Hepatocyte (in vitro differentiated cells): ENCODE measurements around the gene ZC3H12D.

Experiments
- EZH2phosphoT487 ChIP-seq: fragments of 200-600 bp; sonication (generic); IDR thresholded peaks from one replicate; pipeline ENCODE4 v1.6.1; 2018; ENCODE audit warnings: antibody characterized with exemption, mild to moderate bottlenecking, low read depth, moderate library complexity; ENCODE audit not compliant: unreplicated experiment, severe bottlenecking
- TF ChIP-seq, protein P1 (sequence below): fragments of 200-600 bp; sonication (generic); IDR thresholded peaks from 2 replicates; pipeline ENCODE4 v1.5.1; 2016; ENCODE audit warnings: antibody characterized with exemption, mild to moderate bottlenecking; ENCODE audit not compliant: poor library complexity

DNA sequence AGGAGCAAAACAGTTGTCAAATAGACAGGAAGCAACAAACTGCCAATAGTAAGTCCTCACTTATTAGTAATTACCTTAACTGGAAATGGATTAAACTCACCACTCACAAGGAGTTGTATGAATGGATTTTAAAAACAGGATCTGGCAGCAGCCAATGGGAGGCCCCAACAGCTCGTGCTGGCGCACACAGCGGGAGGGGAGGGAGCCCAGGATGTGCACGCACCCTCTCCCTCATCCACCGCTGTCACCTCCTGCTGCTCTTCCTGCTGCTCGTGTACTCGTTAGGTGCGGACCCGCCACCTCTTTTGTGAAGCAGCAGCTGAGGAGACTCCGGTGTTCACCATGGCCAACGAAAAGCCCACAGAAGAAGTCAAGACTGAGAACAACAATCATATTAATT lies 84.8 kb downstream of the ZC3H12D start, which contains the start of gene SUMO4:
- TF ChIP-seq, protein P1, sequence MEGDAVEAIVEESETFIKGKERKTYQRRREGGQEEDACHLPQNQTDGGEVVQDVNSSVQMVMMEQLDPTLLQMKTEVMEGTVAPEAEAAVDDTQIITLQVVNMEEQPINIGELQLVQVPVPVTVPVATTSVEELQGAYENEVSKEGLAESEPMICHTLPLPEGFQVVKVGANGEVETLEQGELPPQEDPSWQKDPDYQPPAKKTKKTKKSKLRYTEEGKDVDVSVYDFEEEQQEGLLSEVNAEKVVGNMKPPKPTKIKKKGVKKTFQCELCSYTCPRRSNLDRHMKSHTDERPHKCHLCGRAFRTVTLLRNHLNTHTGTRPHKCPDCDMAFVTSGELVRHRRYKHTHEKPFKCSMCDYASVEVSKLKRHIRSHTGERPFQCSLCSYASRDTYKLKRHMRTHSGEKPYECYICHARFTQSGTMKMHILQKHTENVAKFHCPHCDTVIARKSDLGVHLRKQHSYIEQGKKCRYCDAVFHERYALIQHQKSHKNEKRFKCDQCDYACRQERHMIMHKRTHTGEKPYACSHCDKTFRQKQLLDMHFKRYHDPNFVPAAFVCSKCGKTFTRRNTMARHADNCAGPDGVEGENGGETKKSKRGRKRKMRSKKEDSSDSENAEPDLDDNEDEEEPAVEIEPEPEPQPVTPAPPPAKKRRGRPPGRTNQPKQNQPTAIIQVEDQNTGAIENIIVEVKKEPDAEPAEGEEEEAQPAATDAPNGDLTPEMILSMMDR: no peak
- no peak for TF ChIP-seq EZH2phosphoT487
